IPS-18a (cell line): ENCODE measurements around the gene ITPR2.
"Not testable (repeated sequence)": the region's sequence is repeated elsewhere in the genome, so short reads cannot be mapped to it uniquely, and the experiment has no call there.

Source experiments
- H3K27ac ChIP-seq: one replicate; pipeline ENCODE4 v1.5.1; 2013; ENCODE audit warnings: low read length
- H3K27me3 ChIP-seq: one replicate; pipeline ENCODE4 v1.6.1; 2013; ENCODE audit warnings: mild to moderate bottlenecking, low read length; ENCODE audit not compliant: control insufficient read depth, insufficient read depth
- H3K36me3 ChIP-seq: one replicate; pipeline ENCODE4 v1.6.1; 2013; ENCODE audit warnings: low read depth, low read length; ENCODE audit not compliant: control insufficient read depth
- H3K4me1 ChIP-seq: one replicate; pipeline ENCODE4 v1.6.1; 2013; ENCODE audit warnings: low read depth, low read length; ENCODE audit not compliant: control insufficient read depth
- H3K4me3 ChIP-seq: one replicate; pipeline ENCODE4 v1.5.1; 2013; ENCODE audit warnings: low read length
- H3K9ac ChIP-seq: one replicate; pipeline ENCODE4 v1.6.1; 2013; ENCODE audit warnings: mild to moderate bottlenecking, low read length, moderate library complexity
- H3K9me3 ChIP-seq: one replicate; pipeline ENCODE4 v1.6.1; 2013; ENCODE audit warnings: low read depth, low read length; ENCODE audit not compliant: control insufficient read depth

Gene ITPR2

DNA sequence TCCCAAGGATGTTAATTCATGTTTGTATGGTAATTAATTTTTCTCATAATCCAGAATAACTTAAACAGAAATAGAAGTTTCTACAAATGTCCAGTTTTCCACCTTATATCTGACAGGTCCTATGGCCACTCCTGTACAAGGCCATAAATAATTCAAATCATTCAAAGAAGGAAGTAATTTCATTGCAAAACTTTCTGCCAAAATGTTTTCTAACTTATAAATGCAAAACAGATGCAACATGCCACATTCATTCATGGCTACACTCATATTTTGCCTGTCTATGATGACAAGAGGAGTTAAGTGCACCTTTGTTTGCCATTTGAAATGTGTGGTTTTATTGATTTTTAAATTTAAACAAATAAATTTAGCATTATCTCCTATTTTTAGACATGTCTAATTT, 34.4 kb downstream of the ITPR2 start:
- Histone ChIP-seq H3K9ac (no peak overlapping the region), H3K4me1 (no peaks in the 10 kb centered on the region), H3K4me3 (no peak overlapping the region), H3K27ac (no peak overlapping the region), H3K27me3 (no peaks in the 10 kb centered on the region), H3K9me3 (no peaks in the 10 kb centered on the region), H3K36me3 (no peaks in the 10 kb centered on the region)

DNA sequence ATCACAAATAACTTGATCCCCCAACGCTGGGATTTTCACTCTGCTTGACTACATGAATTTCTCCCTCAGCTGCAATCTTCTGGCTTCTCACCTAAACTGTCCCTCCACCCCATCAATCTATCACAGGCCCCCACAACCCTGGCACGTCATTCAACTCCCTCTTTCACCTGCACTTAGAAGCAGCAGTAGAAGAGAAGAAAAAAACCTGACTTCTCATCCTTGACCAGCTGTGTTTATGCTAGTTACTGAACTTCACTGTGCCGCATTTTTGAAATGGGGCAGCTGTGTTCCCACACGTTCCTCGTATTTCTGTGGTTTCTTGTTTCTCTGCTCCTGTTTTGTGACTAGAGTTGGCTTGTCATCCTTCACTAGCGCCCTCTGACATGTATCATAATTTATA, 35.0 kb downstream of the ITPR2 start:
- H3K4me1 ChIP-seq = no peaks in the 10 kb centered on the region
- no peaks in the 10 kb centered on the region for H3K36me3 ChIP-seq
- H3K9ac ChIP-seq = no peak overlapping the region
- H3K27ac ChIP-seq = no peak overlapping the region
- H3K4me3 ChIP-seq = no peak overlapping the region
- no peaks in the 10 kb centered on the region for H3K9me3 ChIP-seq
- H3K27me3 ChIP-seq = no peaks in the 10 kb centered on the region

DNA sequence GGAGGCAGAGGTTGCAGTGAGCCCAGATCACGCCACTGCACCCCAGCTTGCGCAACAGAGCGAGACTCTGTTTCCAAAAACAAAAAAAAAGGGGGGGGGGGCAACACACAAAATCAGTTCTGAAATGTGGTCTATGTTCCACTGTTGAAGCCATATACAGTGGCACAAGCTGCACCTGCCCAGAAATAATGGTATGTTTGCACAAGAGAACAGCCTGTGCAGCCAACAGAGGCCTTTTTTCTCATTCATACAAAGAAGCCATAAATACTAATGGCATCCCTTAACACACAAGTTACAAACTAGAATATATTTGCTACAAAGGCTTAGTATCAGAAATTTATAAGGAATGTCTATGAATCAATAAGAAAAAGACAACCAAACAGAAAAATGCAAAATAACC, 37.1 kb downstream of the ITPR2 start:
- no peak overlapping the region for H3K4me3 ChIP-seq
- no peaks in the 10 kb centered on the region for H3K4me1 ChIP-seq
- H3K36me3 ChIP-seq = no peaks in the 10 kb centered on the region
- no peak overlapping the region for H3K27ac ChIP-seq
- no peak overlapping the region for H3K9ac ChIP-seq
- no peaks in the 10 kb centered on the region for H3K27me3 ChIP-seq
- H3K9me3 ChIP-seq = no peaks in the 10 kb centered on the region

DNA sequence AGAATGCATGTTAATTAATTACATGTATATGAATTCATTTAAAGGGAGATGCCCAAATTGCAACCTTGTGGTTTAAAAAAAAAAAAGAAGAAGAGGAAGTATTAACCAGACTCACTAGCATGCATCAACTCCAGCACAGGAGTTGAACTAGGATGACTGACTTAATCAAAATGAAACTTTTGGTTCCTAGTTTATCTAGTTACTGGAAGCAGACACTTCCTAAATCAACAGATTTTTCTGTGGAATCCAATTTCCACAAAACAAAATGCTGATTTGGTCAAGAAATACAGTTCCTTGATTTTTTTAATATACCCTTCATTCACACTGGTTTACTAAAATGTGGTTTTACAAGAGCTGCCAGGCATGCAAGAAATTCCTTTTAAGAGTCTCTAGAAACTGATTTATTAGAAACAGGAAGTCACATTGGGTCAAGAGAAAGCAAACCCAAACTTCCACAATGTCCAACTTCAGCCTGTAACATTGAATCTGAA, 41.6 kb downstream of the ITPR2 start:
- no peaks in the 10 kb centered on the region for H3K27me3 ChIP-seq
- H3K4me3 ChIP-seq = no peak overlapping the region
- no peak overlapping the region for H3K9ac ChIP-seq
- H3K9me3 ChIP-seq = no peaks in the 10 kb centered on the region
- H3K4me1 ChIP-seq = no peaks in the 10 kb centered on the region
- no peak overlapping the region for H3K27ac ChIP-seq
- no peaks in the 10 kb centered on the region for H3K36me3 ChIP-seq

DNA sequence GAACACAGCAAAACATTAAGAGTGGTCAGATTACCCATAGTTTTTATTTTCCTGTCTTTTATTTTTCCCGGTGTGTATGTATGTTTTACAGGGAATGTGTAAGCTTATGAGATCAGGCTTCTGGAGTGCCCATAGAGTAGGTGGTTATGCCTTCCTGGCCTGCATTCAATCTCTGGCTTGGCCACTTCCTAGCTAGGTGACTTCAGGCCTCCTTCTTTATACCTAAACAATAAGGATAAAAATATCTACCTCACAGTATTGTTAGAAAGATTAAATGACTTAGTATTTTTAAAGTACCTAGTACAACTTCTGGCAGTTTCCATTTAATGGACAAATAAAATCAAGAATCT, 42.4 kb downstream of the ITPR2 start:
- H3K9ac ChIP-seq = no peak overlapping the region
- no peak overlapping the region for H3K27ac ChIP-seq
- H3K9me3 ChIP-seq = no peaks in the 10 kb centered on the region
- H3K4me1 ChIP-seq = no peaks in the 10 kb centered on the region
- H3K27me3 ChIP-seq = no peaks in the 10 kb centered on the region
- H3K4me3 ChIP-seq = no peak overlapping the region
- H3K36me3 ChIP-seq = no peaks in the 10 kb centered on the region

DNA sequence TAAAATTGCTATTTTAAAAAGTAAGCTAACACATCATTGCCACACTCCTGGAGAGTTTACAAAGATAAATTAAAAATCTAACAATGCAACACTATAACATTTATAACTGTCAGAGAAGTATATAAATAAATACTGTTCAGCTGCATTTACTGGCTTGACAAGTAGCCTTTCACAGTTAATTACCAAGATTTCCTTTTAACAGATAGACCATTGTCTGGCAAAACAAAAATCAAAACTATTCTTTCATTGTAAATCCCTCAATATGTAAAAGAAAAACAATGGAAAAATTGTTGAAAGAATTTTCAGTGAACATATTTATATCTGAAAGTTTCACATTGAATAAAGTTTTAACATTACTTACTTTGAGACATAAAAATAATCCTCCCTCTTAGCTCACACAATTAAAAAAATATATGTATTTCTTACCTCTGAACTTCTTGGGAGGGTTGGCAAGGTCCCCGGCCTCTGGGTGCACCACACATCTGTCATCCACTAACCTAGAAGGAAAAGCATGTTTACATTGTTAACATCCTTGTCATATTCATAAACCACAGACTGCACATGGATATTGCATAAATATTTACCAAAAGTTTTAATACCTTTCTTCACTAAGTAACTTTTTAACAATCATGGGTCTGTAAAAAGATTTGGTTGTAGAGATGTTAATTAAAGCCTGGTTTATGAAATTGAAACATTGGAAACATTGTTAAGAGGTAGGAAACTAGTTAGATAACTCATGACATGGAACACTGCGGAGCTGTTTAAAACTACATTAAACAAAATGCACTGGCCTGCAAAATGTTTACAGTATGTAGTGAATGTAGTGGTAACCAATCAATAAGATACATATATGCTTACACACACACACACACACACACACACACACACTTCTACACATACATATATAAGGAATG, 43.0 kb downstream of the ITPR2 start:
- H3K9me3 ChIP-seq = no peaks in the 10 kb centered on the region
- H3K27me3 ChIP-seq = no peaks in the 10 kb centered on the region
- no peak overlapping the region for H3K27ac ChIP-seq
- H3K4me3 ChIP-seq = no peak overlapping the region
- no peak overlapping the region for H3K9ac ChIP-seq
- H3K4me1 ChIP-seq = no peaks in the 10 kb centered on the region
- no peaks in the 10 kb centered on the region for H3K36me3 ChIP-seq

DNA sequence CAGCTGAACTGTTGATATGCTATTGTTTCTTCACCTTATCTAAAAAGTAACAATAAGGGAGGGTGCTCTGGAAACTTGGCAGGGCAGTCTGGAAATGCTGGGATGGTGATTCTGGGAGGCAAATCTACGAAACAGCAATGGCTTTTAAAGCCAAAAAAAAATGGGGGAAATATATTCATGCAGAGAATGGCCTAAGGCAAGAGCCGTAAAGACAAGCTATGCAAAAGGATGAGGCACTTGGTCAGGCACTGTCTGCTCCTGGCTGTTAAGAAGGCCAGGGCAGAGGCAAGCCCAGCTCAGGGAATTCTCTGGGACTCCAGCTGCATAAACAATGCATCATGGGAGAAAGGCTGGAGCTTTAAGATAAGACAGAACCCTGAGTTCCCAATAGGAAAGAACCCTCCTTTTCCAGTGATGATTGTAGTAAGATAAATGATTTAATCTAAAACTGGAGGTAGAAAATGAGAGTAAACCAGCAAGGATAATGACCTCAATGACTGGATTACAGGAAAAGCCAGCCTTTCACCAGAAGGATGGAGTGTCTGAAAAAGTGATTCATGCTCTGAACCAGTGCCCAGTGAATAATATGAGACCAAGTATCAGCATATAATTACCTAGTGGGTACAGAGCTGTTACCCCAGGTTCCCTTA, 46.0 kb downstream of the ITPR2 start:
- H3K27ac ChIP-seq = no peak overlapping the region
- no peaks in the 10 kb centered on the region for H3K27me3 ChIP-seq
- H3K4me3 ChIP-seq = no peak overlapping the region
- H3K9me3 ChIP-seq = no peaks in the 10 kb centered on the region
- H3K4me1 ChIP-seq = no peaks in the 10 kb centered on the region
- H3K9ac ChIP-seq = no peak overlapping the region
- no peaks in the 10 kb centered on the region for H3K36me3 ChIP-seq

DNA sequence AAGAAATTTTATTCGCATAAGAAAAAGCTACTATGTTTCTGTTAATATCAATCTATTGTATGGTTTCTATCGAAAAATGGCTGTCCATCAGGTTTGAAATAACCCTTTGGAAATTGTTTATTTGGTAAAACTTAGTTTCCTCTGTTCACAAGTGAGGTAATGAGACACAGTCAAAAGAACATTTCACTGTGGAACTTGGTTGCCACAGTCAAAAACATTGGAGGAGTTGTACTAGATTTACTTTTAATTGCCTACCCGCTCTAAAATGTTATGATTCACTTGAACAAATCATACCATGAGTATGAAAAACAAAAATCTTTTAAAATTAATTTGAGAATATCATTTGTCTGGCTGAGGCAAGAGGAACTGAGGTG, 46.5 kb downstream of the ITPR2 start:
- no peak overlapping the region for H3K4me3 ChIP-seq
- no peaks in the 10 kb centered on the region for H3K4me1 ChIP-seq
- no peak overlapping the region for H3K27ac ChIP-seq
- no peak overlapping the region for H3K9ac ChIP-seq
- no peaks in the 10 kb centered on the region for H3K9me3 ChIP-seq
- no peaks in the 10 kb centered on the region for H3K27me3 ChIP-seq
- H3K36me3 ChIP-seq = no peaks in the 10 kb centered on the region

DNA sequence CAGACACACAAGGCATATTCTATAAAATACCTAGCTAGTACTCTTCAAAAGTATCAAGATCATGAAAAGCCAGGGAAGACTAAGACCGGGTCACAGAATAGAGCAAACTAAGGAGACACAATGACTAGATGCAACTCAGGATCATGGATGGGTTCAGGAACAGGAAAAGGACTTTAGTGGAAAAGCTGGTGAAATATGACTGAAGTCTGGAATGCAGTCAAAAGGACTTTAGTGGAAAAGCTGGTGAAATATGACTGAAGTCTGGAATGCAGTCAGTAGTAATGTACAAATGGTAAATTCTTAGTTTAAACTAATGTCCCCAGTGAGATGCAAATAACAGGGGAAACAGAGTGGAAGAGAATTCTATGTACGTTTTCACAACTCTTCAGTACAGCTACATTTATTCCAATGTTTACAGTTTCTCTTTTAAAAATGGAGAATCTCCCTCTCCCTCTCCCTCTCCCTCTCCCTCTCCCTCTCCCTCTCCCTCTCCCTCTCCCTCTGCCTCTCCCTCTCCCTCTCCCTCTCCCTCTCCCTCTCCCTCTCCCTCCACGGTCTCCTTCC, 49.1 kb downstream of the ITPR2 start:
- H3K27me3 ChIP-seq, H3K27ac ChIP-seq, H3K4me3 ChIP-seq, H3K36me3 ChIP-seq, H3K9ac ChIP-seq, H3K9me3 ChIP-seq, H3K4me1 ChIP-seq: not testable (repeated sequence)

DNA sequence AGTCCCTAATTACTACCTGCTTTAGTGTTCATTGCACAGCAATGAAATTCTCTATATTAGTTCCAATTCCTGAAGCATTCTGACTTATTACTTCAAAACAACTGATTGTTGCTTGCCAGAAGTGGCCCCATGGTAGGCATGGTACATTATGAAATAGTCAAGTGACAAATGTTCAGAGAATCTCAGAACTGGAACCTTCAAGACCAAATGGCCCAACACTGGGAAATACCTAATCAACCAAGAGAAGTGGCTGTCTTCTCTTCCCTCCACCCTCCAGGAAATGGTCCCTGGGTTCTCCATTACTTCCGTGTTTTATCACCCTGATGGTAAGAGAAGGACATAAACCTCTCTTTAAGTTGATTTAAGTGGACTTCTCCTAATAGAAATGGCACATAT, 49.9 kb downstream of the ITPR2 start:
- Histone ChIP-seq H3K9ac (no peak overlapping the region), H3K9me3 (no peaks in the 10 kb centered on the region), H3K27me3 (no peaks in the 10 kb centered on the region), H3K36me3 (no peaks in the 10 kb centered on the region), H3K4me1 (no peaks in the 10 kb centered on the region), H3K4me3 (no peak overlapping the region), H3K27ac (no peak overlapping the region)

DNA sequence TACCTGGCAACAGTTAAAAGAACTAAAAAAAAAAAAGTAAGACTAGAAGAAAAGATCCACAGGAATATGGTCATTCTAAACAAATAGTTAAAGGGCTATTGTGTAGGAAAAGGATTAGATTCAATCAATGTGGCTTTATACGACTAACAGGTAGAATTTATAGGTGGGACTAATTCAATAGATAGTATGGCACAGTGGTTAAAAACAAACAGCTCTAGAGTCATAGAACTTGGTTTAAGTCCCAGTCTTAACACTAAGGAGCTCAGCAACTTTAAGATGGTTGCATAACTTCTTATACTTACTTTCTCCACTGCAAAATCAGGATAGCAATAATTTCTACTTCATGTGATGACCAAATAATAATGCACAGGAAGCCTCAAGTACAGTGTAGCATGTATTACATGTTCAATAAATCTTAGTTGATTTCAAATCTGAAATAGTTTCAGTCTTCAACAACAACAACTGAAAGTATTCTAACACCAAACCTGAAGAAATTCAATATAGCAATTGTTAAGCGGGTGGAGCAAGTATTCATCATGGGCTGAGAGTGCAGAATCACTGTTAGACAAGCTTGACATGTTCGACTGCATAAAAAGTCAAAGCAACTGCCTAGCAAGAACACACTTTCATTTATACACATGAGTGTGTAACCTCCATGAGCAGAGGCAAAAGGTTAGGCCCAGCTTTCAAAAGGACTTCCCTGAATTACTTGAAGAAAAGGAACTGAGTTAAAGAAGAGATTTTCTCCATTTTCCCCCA, 50.4 kb downstream of the ITPR2 start:
- H3K9ac ChIP-seq = no peak overlapping the region
- no peak overlapping the region for H3K4me3 ChIP-seq
- H3K27me3 ChIP-seq = no peaks in the 10 kb centered on the region
- peaks cover under 1% of the 10 kb centered on the region for H3K9me3 ChIP-seq
- no peaks in the 10 kb centered on the region for H3K36me3 ChIP-seq
- H3K4me1 ChIP-seq = no peaks in the 10 kb centered on the region
- no peak overlapping the region for H3K27ac ChIP-seq
